ENCODE measurements around the gene BLTP3A. TPM values are rescaled to one million over a fixed set of nuclear protein-coding genes. Genes with fewer than 3 reads are reported as not detected.
"Not testable (repeated sequence)": the region's sequence is repeated elsewhere in the genome, so short reads cannot be mapped to it uniquely, and the experiment has no call there.

The BLTP3A gene
- total RNA-seq, 1 donor from 2014 or later = 12.4 TPM

- H3K36me3 Mint-ChIP-seq (ENCODE audit: low read depth, unreplicated experiment) = no peaks in the 10 kb centered on the region
- no peak overlapping the region for H3K4me3 Mint-ChIP-seq (ENCODE audit: unreplicated experiment)
- no peak for DNase-seq (ENCODE audit: low spot score)
- H3K9me3 Mint-ChIP-seq (ENCODE audit: unreplicated experiment) = no peaks in the 10 kb centered on the region
- H3K27ac Mint-ChIP-seq (ENCODE audit: unreplicated experiment) = no peak overlapping the region
- H3K27me3 Mint-ChIP-seq (ENCODE audit: unreplicated experiment) = peaks cover 1% of the 10 kb centered on the region
- no peak for TF ChIP-seq CTCF (IDR thresholded peaks at IDR 0.05; ENCODE audit: unreplicated experiment)
- H3K4me1 Mint-ChIP-seq (ENCODE audit: unreplicated experiment) = peaks cover 5% of the 10 kb centered on the region
These were observed 6.2 kb downstream of the BLTP3A start for GRCh38 chr6:34798057-34798456.

DNA sequence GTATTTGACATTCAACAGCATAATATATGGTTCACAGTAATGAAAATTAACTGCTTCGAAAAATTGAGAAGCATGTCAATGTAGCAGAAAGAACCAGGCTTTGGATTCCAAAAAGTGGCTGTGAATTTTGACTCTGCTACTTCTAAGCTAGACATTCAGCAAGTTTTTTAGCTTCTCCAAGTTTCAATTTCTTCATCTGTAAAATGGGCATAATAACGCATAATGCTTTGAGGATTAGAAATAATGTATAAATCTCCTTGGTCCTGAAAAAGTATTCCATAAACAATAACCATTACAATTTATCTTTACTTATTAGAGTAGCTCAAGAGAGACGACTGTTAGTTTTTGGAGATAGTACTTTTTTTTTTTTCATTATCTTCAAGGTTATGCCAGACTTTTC is 7.7 kb downstream of the BLTP3A start:
- DNase-seq (ENCODE audit: low spot score) = no peak

DNA sequence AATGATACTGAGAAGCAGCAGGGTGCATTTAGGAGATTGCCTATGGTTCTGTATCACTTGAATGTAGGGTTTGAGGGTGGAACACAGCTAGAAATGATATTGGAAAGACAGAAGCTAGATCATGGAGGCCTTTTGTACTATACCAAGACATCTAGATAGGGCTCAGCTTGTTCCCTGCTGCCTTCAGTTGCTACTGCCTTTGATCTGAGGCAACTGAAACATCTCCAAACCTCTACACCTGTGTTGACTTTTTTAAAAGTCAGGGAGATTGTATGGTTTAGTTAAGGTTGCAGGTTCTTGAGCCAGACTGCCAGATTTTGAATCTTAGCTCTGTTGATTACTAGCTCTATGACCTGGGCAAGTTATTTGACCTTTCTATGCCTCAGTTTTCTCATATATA is 12.7 kb downstream of the BLTP3A start:
- no peak for TF ChIP-seq CTCF (IDR thresholded peaks at IDR 0.05; ENCODE audit: unreplicated experiment)
- Mint-ChIP-seq H3K27me3 (ENCODE audit: unreplicated experiment) (peaks cover 1% of the 10 kb centered on the region), H3K4me1 (ENCODE audit: unreplicated experiment) (no peaks in the 10 kb centered on the region), H3K36me3 (ENCODE audit: low read depth, unreplicated experiment) (no peaks in the 10 kb centered on the region), H3K4me3 (ENCODE audit: unreplicated experiment) (no peak overlapping the region), H3K9me3 (ENCODE audit: unreplicated experiment) (no peaks in the 10 kb centered on the region), H3K27ac (ENCODE audit: unreplicated experiment) (no peak overlapping the region)
- no peak for DNase-seq (ENCODE audit: low spot score)

More for the DNA sequence above, 7.7 kb downstream of the BLTP3A start:
- no peaks in the 10 kb centered on the region for H3K9me3 Mint-ChIP-seq (ENCODE audit: unreplicated experiment)
- no peak overlapping the region for H3K27ac Mint-ChIP-seq (ENCODE audit: unreplicated experiment)
- H3K27me3 Mint-ChIP-seq (ENCODE audit: unreplicated experiment) = peaks cover 1% of the 10 kb centered on the region
- TF ChIP-seq CTCF (IDR thresholded peaks at IDR 0.05; ENCODE audit: unreplicated experiment) = no peak
- H3K4me1 Mint-ChIP-seq (ENCODE audit: unreplicated experiment) = no peaks in the 10 kb centered on the region
- no peak overlapping the region for H3K4me3 Mint-ChIP-seq (ENCODE audit: unreplicated experiment)
- H3K36me3 Mint-ChIP-seq (ENCODE audit: low read depth, unreplicated experiment) = no peaks in the 10 kb centered on the region

- not testable (repeated sequence) for H3K36me3 Mint-ChIP-seq (ENCODE audit: low read depth, unreplicated experiment); H3K4me1 Mint-ChIP-seq (ENCODE audit: unreplicated experiment); H3K27ac Mint-ChIP-seq (ENCODE audit: unreplicated experiment); DNase-seq (ENCODE audit: low spot score); H3K4me3 Mint-ChIP-seq (ENCODE audit: unreplicated experiment); H3K27me3 Mint-ChIP-seq (ENCODE audit: unreplicated experiment); H3K9me3 Mint-ChIP-seq (ENCODE audit: unreplicated experiment)
These were observed 13.2 kb downstream of the BLTP3A start for GRCh38 chr6:34805074-34805473.

- no peak for DNase-seq (ENCODE audit: low spot score)
- Mint-ChIP-seq H3K4me1 (ENCODE audit: unreplicated experiment) (no peaks in the 10 kb centered on the region), H3K27me3 (ENCODE audit: unreplicated experiment) (peaks cover 1% of the 10 kb centered on the region), H3K36me3 (ENCODE audit: low read depth, unreplicated experiment) (no peaks in the 10 kb centered on the region), H3K9me3 (ENCODE audit: unreplicated experiment) (no peaks in the 10 kb centered on the region), H3K27ac (ENCODE audit: unreplicated experiment) (no peak overlapping the region), H3K4me3 (ENCODE audit: unreplicated experiment) (no peak overlapping the region)
- no peak for TF ChIP-seq CTCF (IDR thresholded peaks at IDR 0.05; ENCODE audit: unreplicated experiment)
These were observed 15.0 kb downstream of the BLTP3A start for GRCh38 chr6:34806738-34807453.

DNA sequence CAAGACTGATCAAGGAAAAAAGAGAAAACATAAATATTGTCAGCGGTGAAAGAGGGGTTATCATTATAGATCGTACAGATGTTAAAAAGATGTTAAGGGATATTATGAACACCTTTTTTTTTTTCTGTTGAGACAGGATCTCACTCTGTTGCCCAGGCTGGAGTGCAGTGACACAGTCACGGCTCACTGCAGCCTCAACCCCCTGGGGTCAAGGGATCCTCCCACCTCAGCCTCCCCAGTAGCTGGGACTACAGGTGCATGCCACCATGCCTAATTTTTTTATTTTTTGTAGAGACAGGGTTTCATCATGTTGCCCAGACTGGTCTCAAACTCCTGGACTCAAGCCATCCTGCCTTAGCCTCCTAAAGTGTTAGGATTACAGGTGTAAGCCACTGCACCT is 16.6 kb downstream of the BLTP3A start:
- H3K27ac Mint-ChIP-seq (ENCODE audit: unreplicated experiment); H3K4me3 Mint-ChIP-seq (ENCODE audit: unreplicated experiment); DNase-seq (ENCODE audit: low spot score); H3K4me1 Mint-ChIP-seq (ENCODE audit: unreplicated experiment); H3K9me3 Mint-ChIP-seq (ENCODE audit: unreplicated experiment); H3K36me3 Mint-ChIP-seq (ENCODE audit: low read depth, unreplicated experiment); H3K27me3 Mint-ChIP-seq (ENCODE audit: unreplicated experiment): not testable (repeated sequence)

GRCh38 chr6:34809419-34809818 is 17.5 kb downstream of the BLTP3A start:
- H3K27me3 Mint-ChIP-seq (ENCODE audit: unreplicated experiment); H3K4me3 Mint-ChIP-seq (ENCODE audit: unreplicated experiment); H3K4me1 Mint-ChIP-seq (ENCODE audit: unreplicated experiment); H3K9me3 Mint-ChIP-seq (ENCODE audit: unreplicated experiment); DNase-seq (ENCODE audit: low spot score); H3K27ac Mint-ChIP-seq (ENCODE audit: unreplicated experiment); H3K36me3 Mint-ChIP-seq (ENCODE audit: low read depth, unreplicated experiment): not testable (repeated sequence)
